ENCODE data around the gene CARF. TPM values are rescaled to one million over a fixed set of nuclear protein-coding genes. Genes with fewer than 3 reads are reported as not detected.
"Not testable (repeated sequence)": the region's sequence is repeated elsewhere in the genome, so short reads cannot be mapped to it uniquely, and the experiment has no call there.

The CARF gene
- polyA plus RNA-seq, 1 of the 3 experiments (the other 2 are of a cell fraction), result 4.6 TPM

GRCh38 chr2:202965810-202966460 lies 53.9 kb downstream of the CARF start:
- 77% methylated on average over 5 of the region's 5 CpGs for WGBS (ENCODE audit: low lambda C conversion rate)
- Histone ChIP-seq H4K20me1 (ENCODE audit: insufficient read depth) (no peaks in the 10 kb centered on the region), H2AFZ (ENCODE audit: low read depth) (peak overlapping the region; percentile 16; the same call in 1 of the 2 replicates), H3F3A (replicated peaks; ENCODE audit: insufficient read depth) (peaks cover 6% of the 10 kb centered on the region), H3K79me2 (ENCODE audit: insufficient read depth) (no peaks in the 10 kb centered on the region), H3K27ac (ENCODE audit: low read depth in 2 of 2, low read length in 1 of 2) (no peak overlapping the region), H3K9me3 (no peaks in the 10 kb centered on the region), H3K4me1 (ENCODE audit: control insufficient read depth in 1 of 2, insufficient read depth in 2 of 2, low read depth in 1 of 2, low read length in 1 of 2) (no peaks in the 10 kb centered on the region), H3K9ac (no peak overlapping the region), H3K27me3 (ENCODE audit: insufficient read depth) (no peaks in the 10 kb centered on the region), H3K9me2 (no peaks in the 10 kb centered on the region), H3K4me2 (no peak overlapping the region), H3K36me3 (replicated peaks in 1 of 2; ENCODE audit: control insufficient read depth in 1 of 2, insufficient read depth in 2 of 2, low read length in 1 of 2) (peaks cover 5 to 23% of the 10 kb centered on the region in 2 experiments), H3K4me3 (ENCODE audit: low read depth in 2 of 2, low read length in 1 of 2) (no peak overlapping the region)
- ChIA-PET POLR2A (no interaction called here), CTCF (no interaction called here)
- TF ChIP-seq CTCF (IDR thresholded peaks at IDR 0.05) (no peak), GATA2 (CRISPR knock-in tag; IDR thresholded peaks at IDR 0.05) (no peak)
- no peak for DNase-seq

GRCh38 chr2:202969404-202969803 lies 57.3 kb downstream of the CARF start:
- H4K20me1 ChIP-seq (ENCODE audit: insufficient read depth); DNase-seq; H3K4me3 ChIP-seq (ENCODE audit: low read depth in 2 of 2, low read length in 1 of 2); H3K4me1 ChIP-seq (ENCODE audit: control insufficient read depth in 1 of 2, insufficient read depth in 2 of 2, low read depth in 1 of 2, low read length in 1 of 2); H3F3A ChIP-seq (replicated peaks; ENCODE audit: insufficient read depth); H3K4me2 ChIP-seq; H2AFZ ChIP-seq (ENCODE audit: low read depth); H3K9me3 ChIP-seq; H3K9ac ChIP-seq; H3K27ac ChIP-seq (ENCODE audit: low read depth in 2 of 2, low read length in 1 of 2); H3K79me2 ChIP-seq (ENCODE audit: insufficient read depth); POLR2A ChIA-PET; H3K9me2 ChIP-seq; H3K27me3 ChIP-seq (ENCODE audit: insufficient read depth): not testable (repeated sequence)
- peaks cover 10 to 18% of the 10 kb centered on the region in 2 experiments for H3K36me3 ChIP-seq (replicated peaks in 1 of 2; ENCODE audit: control insufficient read depth in 1 of 2, insufficient read depth in 2 of 2, low read length in 1 of 2)
- 59% methylated on average over 2 of the region's 2 CpGs for WGBS (ENCODE audit: low lambda C conversion rate)
- CTCF ChIA-PET, result interaction anchor here (1.3 kb wide), 2 partner anchors 13 to 397 kb away, joined by 3 read pairs; no protein-coding TSS in a partner anchor

GRCh38 chr2:202976809-202977208 lies 64.7 kb downstream of the CARF start:
- H3K36me3 ChIP-seq (replicated peaks in 1 of 2; ENCODE audit: control insufficient read depth in 1 of 2, insufficient read depth in 2 of 2, low read length in 1 of 2), result peaks cover under 1 to 4% of the 10 kb centered on the region in 2 experiments
- no peak overlapping the region for H3K4me3 ChIP-seq (ENCODE audit: low read depth in 2 of 2, low read length in 1 of 2)
- no peaks in the 10 kb centered on the region for H4K20me1 ChIP-seq (ENCODE audit: insufficient read depth)
- no peak overlapping the region for H3K4me2 ChIP-seq
- ChIA-PET CTCF (no interaction called here), POLR2A (no interaction called here)
- H3K9ac ChIP-seq, result no peak overlapping the region
- H3K9me3 ChIP-seq, result no peaks in the 10 kb centered on the region; the same call in 1 of the 2 replicates
- TF ChIP-seq ELF1 (IDR thresholded peaks at IDR 0.05) (no peak), YY1 (IDR thresholded peaks at IDR 0.05; ENCODE audit: low read depth) (no peak), RCOR1 (IDR thresholded peaks at IDR 0.05; ENCODE audit: low read length) (no peak), USF1 (IDR thresholded peaks at IDR 0.05; ENCODE audit: borderline replicate concordance, low read depth) (no peak), CHD2 (IDR thresholded peaks at IDR 0.05; ENCODE audit: low read length, partially characterized antibody) (no peak), PBX3 (IDR thresholded peaks at IDR 0.05) (no peak), EZH2phosphoT487 (IDR thresholded peaks at IDR 0.05; ENCODE audit: borderline replicate concordance, low read depth) (no peak), GABPA (IDR thresholded peaks at IDR 0.05; ENCODE audit: low read depth) (no peak), IRF3 (IDR thresholded peaks at IDR 0.05; ENCODE audit: low read depth, low read length) (no peak), RXRA (IDR thresholded peaks at IDR 0.05; ENCODE audit: borderline replicate concordance, low read depth) (no peak), GATA2 (CRISPR knock-in tag; IDR thresholded peaks at IDR 0.05) (no peak)
- H3K79me2 ChIP-seq (ENCODE audit: insufficient read depth), result no peaks in the 10 kb centered on the region
- WGBS (ENCODE audit: low lambda C conversion rate), result 96% methylated on average over 3 of the region's 3 CpGs
- H3K27me3 ChIP-seq (ENCODE audit: insufficient read depth), result no peaks in the 10 kb centered on the region
- no peak overlapping the region for H3K27ac ChIP-seq (ENCODE audit: low read depth in 2 of 2, low read length in 1 of 2)
- no peak overlapping the region for H2AFZ ChIP-seq (ENCODE audit: low read depth)
- H3K9me2 ChIP-seq, result no peaks in the 10 kb centered on the region
- no peak for DNase-seq
- no peaks in the 10 kb centered on the region for H3K4me1 ChIP-seq (ENCODE audit: control insufficient read depth in 1 of 2, insufficient read depth in 2 of 2, low read depth in 1 of 2, low read length in 1 of 2)
- no peaks in the 10 kb centered on the region for H3F3A ChIP-seq (replicated peaks; ENCODE audit: insufficient read depth)

Data from SK-N-SH (cell line).